Stimulated activated CD4-positive, alpha-beta T cell treated with anti-CD3 and anti-CD28 coated beads, Interleukin-1b, Interleukin-23, amount 100 ng/mL, for 24 hours (primary cell): ENCODE measurements around the gene HOXD9.

Source experiments
- DNase-seq, 4 experiments: peaks; one replicate each; pipeline ENCODE4 v3.0.0-alpha.2; 2020; ENCODE audit warnings: low read depth in 4 of 4, low spot score in 1 of 4

HOXD9 gene

DNA sequence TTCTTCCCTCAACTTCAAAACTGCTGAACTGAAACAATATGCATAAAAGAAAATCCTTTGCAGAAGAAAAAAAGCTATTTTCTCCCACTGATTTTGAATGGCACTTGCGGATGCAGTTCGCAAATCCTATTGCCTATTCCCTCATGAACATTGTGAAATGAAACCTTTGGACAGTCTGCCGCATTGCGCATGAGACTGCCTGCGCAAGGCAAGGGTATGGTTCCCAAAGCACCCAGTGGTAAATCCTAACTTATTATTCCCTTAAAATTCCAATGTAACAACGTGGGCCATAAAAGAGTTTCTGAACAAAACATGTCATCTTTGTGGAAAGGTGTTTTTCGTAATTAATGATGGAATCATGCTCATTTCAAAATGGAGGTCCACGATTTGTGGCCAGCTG lies 15.4 kb downstream of the HOXD9 start:
- no peak for DNase-seq

DNA sequence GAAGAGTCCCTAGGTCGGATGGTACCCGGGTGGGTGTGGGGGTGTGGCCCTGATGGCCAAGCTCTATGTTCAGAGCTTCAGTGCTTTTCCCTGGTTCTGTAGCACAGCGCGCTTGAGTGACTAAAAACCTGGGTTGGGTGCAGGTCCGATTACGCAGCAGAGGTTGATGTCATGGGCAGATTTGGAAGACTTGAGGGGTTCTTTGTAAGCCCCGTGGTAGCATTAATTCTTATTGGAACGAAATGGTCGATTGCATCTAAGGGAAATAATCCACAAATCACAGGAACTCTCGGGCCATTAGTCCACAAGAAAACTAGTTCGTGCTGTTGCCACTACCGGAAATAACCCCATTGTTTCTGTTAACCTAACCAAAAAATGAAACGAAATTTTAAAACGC lies 16.0 kb downstream of the HOXD9 start:
- DNase-seq, result no peak

DNA sequence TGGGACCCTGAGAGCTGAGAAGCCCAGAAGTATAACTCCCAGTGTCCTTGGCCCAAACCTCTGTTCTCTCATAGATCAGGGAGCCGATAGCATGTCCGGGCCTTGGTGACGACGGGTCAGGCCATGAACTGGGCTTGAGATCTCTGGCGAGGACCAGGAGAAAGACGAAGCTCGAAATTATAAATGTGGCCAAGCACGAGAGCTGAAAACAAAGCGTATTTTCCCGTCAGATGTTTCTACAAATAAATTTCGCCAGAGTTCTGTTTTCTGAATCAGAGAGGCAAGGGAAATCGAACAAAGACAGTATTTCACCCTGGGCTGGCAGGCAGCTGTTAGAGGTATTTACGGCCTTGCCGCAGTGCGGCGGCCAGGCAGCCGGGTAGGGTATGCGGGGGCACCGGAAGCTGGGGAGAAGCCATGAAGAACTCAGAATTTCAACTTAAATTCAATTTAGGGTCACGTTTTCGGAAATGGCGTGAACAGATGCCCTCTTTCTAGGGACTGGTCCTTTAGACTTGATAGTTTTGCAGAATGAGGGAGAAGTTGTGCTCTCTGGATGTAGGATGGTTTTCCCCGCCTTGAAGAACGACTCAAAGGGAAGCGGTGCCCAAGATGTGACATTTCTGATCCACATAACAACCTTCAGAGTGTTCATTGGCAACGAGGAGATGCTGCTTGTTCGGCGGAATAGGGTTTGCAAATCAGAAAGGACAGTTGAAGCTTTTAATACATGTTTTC lies 16.6 kb downstream of the HOXD9 start:
- no peak for DNase-seq

DNA sequence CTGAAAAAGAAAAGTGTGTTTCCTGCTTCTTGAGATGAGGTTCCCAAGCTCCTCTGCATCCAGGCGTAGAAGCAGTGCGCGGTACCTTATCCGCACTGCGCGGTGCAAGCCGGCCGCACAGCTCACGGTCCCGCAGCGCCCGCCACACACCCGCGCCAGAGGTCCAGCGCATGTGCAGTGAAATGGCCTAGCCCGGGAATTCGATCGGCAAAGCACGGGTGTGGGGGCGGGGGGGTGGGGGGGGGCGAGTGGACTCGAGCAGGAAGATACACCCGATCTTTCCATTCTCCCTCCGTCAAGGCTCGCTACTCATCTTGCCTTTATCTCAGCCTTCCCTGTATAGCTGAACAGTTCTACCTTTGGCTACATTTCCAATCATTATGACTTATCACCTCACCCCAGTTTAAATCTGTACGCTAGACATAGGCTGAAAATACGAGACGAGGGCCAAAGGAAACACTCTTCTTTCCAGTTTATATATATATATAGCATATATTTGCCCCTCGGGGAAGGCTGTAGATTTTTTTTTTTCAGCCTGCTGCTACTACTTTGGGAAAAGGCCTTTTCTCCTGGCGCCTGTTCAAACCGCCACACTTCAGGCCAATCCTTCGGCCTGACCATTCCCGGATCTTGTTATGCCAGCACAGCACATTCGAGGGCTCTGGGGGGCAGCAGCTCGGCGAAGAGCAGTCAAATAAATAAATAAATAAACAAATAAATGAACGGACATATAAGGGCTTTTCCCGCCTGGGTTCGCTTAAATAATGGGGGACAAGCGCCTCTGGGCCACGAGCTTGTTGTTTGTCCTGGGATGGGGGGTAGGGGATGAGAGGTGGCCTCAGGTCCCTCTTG lies 17.4 kb downstream of the HOXD9 start:
- DNase-seq, result no peak

DNA sequence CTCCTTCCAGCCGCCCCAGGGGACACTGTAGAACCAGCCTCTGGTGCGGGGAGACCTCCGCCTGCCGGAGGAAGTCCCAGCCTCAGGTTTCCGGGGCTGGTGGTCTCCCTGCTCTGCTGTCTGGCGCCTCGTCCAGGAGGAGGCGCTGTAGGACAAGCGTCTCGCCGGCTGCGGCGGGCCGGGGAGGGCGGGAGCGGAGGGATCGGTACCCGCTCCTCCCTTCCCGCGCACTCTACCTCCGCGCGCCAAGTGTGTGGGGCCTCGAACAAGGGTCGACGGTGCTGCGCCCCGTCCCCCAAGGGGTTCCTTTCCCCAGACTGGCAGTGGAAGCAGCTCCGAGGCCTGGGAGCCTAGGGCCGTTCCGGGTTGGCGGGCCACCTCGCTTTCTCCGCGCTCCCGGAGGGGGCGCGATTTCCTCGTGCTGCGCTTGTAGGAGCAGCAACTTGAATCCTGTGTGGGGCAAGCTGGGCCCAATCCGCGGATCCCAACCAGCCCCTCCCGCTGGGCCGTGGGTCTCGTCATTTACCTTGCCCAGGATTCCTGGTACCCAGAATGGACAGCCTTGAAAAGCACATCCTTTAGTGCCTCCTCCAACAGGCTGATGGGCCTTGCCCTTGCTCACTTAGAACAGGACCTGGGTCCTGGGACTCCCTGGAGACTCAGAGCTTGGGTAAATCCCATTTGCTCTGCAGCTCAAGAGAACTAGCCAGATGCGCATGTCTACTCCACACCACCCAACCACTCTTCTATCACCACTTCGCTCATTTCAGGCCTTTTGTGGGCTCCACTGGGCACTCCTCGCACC lies 18.2 kb downstream of the HOXD9 start:
- peak; percentile 16 to 49 (median 38) for DNase-seq

DNA sequence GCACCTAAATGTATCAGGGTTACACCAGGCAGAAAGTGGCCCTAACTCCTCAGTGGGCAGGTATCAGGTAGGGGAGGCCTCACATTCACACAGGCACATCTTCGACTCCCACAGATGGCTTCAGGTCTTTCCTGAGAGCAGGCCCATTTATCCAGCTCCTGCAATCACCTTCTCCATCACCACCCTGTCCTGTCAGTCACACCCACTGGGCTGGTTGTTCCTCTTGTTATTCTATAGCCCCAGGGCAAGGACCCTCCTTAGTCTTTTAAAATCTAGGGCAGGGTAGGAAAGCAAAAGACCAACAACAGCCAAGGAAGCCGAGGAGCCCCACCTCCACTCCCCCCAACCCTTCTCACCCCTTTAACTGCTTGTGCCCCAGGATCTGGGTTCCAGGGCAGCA lies 19.8 kb downstream of the HOXD9 start:
- no peak for DNase-seq

DNA sequence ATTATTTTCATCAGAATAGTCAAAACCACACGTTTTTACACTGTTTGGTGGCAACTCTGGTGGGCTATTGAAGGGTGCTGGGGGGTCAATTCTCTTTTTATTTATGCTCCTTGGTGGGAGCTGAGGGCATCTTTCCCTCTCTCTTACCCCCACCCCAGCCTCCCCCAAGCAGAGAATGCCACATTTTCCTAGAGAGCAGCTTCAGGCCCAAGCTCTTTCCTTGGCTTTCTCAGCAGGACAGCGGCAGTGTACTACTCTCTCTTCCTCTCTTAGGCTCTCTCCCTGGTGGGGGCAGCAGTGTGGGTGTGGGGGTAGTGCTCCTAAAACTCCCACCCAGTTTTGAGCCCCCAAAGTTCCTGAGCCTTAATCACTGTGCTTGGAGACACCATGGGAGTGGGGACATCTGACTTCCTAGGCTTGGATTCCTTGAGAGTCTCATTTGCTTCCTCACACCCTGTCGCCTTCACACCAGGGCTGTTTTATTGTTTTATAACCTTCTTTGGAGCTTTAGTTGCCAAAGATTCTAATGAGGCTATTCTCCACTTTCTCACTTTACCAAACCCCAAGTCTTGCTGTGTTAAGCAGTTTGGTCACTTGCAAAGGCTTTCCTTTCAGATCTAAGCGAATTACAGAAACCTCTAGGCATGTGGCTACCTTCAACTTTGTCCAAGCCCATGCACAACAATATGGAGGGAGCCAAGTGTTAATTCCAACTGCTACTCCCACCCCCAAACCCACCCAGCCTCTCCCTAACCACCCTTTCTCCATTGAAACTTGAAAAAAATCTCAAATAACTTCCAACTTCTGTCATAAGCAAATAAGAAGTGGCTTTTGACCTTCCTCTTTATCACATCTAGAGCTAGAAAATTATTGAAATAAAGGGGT lies 22.8 kb downstream of the HOXD9 start:
- DNase-seq, result no peak

DNA sequence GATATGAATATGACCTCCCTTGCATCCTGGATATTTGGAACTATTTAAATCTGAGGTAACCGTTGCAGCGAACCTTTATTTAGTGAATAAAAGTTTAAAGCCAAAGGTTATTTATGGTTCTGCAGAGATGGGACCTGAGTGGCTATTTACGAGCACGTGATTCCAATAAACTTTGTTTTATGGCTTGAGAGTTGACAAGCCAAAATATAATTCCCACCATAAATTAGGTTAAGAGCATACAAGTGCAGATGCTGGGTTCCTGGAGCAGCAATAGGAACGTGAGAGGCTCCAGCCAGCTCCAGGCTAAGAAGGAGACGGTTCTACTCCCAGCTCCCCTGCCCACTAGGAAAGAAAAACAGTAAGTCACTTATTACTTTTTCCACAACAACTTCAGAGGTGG lies 23.6 kb downstream of the HOXD9 start:
- DNase-seq, result no peak

DNA sequence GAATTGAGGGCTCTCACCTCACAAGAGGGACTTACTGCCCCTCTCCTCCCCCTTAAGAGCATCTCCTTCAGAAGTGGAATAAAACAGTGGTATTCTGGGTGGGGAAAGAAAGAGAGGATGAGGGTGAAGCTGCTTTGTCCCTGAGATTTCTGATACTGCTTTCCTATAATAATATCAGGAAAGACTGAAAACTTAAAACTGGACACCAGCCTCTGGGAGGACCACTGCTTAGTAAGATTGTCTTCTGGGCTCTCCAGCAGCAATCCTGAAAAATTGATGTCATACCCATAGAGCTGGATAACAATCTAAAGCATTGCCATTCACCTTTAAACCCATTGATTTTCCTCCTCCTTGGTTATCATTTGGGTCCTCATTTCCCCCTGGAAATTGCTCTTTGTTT lies 24.1 kb downstream of the HOXD9 start:
- no peak for DNase-seq

DNA sequence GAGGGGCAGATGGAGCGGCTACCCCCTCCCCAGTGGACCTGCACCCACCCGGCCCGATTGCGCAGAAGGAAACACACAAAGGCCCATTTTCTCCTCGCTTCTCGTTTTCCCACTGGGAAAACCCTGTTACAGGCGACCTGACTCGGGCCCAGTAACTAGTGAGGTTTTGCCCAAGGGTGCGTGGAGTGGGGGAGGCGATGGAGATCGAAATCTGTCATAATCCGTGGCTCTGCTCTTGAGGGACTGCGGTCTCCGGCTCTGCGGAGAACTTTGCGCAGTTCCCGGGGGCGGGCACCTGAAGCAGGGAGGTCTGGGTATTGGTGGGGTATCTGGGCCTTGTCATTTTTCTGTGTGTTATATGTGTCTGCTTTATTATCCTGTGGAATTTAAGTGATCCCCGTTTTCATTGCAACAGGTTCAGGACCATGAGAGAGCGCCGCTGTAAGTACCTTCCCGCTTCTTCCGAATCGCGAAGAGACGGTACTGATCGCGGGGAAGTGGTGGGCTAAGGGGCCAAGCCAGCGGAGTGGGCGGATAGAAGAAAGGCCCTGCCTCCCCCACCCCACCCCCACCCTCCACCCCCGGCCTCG lies 24.8 kb downstream of the HOXD9 start:
- no peak for DNase-seq

DNA sequence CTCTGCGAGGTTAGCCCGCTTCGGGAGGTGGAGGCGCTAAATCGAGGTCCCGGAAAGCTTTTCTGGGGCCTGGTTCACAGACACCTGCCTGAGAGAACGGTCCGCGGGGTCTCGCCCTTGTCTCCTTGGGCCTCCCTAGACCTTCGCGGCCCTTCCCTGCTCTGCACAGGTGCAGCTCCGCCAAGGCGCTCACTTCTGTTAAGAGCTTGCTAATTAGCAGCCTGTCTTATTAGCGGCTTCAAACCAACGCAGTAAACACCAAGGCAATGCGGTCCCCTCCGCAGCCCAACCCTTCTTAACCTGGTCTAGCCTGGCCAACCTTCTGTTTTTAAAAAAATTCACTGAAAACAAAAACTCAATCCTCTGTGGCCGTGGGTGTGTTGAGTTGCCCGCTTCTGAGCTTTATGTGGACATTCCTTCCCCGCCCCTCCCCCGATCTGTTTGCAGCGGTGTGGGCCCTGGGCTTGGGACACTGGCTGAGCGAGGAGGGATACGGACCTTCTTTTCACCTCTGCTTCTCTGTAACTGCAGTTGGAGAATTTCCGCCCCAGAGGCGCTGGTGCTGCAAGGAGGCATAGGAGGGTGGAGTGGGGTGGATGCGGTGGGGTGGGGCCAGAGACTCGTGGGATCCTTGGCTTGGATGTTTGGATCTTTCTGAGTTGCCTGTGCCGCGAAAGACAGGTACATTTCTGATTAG lies 25.4 kb downstream of the HOXD9 start:
- DNase-seq, result no peak

DNA sequence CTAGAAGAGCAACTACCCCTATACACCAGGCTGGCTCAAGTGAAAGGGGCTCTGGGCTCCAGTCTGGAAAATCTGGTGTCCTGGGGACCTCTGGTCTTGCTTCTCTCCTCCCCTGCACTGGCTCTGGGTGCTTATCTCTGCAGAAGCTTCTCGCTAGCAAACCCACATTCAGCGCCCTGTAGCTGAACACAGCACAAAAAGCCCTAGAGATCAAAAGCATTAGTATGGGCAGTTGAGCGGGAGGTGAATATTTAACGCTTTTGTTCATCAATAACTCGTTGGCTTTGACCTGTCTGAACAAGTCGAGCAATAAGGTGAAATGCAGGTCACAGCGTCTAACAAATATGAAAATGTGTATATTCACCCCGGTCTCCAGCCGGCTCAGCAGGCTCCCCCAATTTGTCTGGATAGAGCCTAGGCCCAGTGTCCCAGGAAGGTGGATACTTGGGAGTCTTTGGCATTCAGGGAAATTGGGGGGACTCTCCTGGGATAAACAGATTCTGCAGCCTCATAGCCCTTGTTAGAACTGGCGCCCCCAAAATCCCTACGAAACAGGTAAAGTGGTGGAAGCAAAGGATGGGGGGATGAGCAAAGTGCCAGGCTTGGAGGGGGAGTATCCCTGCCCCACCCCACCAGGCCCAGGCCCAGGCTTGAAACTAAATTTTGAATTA lies 26.4 kb downstream of the HOXD9 start:
- DNase-seq, result no peak

DNA sequence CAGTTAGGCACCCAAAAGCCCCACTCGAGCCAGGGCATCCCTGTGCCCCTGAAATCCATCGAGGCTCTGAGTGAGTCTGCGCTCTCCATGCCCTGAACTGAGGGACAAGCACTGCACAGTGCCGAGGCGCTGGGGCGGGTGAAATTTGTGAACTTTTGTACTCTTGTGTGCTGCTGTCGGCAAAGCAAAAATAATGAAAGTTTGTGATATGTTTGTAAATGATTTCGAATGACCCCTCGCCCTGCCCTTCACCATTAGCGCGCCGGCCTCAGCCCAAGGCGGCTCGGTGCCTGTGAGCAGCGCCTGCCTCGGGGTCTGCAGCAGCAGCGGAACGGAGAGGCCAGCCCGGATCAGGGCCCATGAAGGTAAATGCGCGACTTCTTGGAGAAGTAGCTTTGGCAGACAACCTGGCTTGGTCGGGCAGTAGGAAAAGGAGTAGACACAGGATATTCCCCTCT lies 27.0 kb downstream of the HOXD9 start:
- no peak for DNase-seq

DNA sequence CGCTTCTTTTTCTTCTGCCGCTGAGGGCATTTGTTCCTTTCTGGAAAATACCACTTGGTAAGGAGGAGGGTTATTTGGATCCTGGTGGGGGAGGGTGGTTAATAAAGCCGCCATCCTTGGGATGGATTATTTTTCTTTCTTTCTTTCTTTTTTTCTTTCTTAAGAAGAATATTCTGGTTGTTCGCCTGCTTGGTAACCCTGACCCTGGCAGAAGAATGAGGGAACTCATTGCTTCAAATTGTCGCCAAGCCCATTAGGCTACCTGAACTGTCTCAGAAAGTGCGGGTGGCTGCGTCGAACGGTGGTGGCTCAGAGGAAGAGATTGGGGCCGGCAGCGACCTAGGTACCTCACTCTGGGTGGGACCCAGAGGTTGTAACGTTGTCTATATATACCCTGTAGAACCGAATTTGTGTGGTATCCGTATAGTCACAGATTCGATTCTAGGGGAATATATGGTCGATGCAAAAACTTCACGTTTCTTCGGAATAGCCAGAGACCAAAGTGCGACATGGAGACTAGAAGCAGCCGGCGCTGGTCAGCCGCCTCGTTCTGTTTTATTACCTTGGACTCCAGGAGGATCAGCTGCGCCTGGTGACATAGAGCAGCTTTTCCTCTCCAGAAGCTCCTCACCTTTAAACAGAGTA lies 27.5 kb downstream of the HOXD9 start:
- DNase-seq, result no peak

DNA sequence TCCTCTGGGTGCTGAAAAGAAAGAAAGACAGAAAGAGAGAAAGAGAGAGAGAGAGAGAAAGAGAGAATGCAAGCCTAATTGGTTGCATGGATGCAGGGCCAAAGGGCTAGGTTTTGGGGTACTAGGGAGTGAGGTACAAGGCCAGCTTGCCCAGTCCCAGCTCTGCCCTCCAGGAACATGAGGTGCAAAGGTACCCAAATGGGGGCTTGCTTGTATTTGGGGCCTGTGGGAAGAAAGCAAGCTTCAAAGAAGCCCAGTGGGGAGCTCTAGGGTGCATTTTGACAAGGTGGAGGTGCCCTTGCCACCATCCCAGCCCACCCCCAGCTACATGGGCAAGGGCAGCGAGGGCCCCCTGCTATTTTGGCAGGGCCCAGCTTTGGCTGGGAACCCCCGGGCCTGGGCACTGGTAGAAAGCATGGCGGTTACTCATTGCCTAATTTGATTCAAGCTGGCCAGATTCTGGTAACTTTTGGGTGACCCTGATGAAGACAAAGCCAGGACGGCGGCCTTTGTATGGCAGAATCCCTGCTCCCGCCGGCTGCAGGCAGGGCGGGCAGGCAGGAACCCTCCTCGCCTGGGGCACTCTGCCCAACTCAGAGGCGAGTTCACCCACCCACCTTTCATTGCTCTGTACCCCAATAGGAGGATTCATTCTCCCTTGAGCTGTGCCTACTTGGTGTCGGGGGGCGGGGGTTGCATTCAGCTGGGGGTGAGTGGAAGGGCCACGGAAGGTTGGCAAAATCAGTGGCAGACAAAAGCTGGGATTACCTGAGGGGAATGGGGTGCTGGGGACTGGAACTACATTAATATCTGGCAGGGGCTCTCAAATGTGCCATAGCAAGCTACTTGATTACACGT lies 28.3 kb downstream of the HOXD9 start:
- no peak for DNase-seq

DNA sequence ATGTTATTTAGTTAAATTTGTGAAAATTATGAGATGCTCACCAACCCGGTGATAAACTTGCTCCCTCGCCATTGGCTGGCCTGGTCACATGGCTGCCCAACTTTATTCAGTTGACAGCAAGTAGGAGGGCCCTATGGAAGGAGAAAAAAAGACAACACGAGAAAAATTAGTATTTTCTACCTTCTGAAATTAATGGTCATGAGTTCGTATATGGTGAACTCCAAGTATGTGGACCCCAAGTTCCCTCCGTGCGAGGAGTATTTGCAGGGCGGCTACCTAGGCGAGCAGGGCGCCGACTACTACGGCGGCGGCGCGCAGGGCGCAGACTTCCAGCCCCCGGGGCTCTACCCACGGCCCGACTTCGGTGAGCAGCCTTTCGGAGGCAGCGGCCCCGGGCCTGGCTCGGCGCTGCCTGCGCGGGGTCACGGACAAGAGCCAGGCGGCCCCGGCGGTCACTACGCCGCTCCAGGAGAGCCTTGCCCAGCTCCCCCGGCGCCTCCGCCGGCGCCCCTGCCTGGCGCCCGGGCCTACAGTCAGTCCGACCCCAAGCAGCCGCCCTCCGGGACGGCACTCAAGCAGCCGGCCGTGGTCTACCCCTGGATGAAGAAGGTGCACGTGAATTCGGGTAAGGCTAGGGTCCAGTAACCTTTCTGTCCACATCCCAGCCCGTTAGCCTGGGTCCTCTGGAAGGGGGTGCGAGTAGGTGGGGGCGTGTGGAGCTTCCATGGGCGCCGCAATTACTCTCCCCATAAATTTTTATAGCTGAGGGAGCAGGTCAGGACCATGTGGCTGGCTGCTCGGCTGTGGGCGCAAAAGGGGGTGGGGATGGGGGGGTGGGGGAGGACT lies 29.1 kb downstream of the HOXD9 start, which contains the start of gene HOXD4:
TSS of gene HOXD4 (plus strand) at position 109 of the 846 bp plus-strand sequence. CDS start at position 193, 84 bp downstream.
- no peak for DNase-seq
